Ishikawa (cell line): ENCODE data around the gene WFDC1.
A peak's percentile ranks its signal among the peaks of the same experiment; 100 is the strongest.

Experiments used
- CEBPB ChIP-seq: IDR thresholded peaks from 2 replicates; pipeline ENCODE4 v1.6.1; 2012
- CREB1 ChIP-seq: IDR thresholded peaks from 2 replicates; pipeline ENCODE4 v1.6.1; 2012; ENCODE audit warnings: low read depth
- EGR1 ChIP-seq: IDR thresholded peaks from 2 replicates; pipeline ENCODE4 v1.6.1; 2012
- EP300 ChIP-seq: IDR thresholded peaks from 2 replicates; pipeline ENCODE4 v1.6.1; 2012; ENCODE audit warnings: borderline replicate concordance
- FOXM1 ChIP-seq: IDR thresholded peaks from 2 replicates; pipeline ENCODE4 v1.6.1; 2012; ENCODE audit warnings: low read depth, borderline replicate concordance
- MAX ChIP-seq: IDR thresholded peaks from 2 replicates; pipeline ENCODE4 v1.6.1; 2012
- NFIC ChIP-seq: IDR thresholded peaks from 2 replicates; pipeline ENCODE4 v1.6.1; 2012
- RAD21 ChIP-seq: IDR thresholded peaks from 2 replicates; pipeline ENCODE4 v1.6.1; 2012; ENCODE audit warnings: low read depth
- REST ChIP-seq: IDR thresholded peaks from 2 replicates; pipeline ENCODE4 v1.6.1; 2012; ENCODE audit warnings: low read depth, mild to moderate bottlenecking
- TAF1 ChIP-seq: IDR thresholded peaks from 2 replicates; pipeline ENCODE4 v1.6.1; 2012; ENCODE audit warnings: low read depth, mild to moderate bottlenecking
- TCF12 ChIP-seq: IDR thresholded peaks from 2 replicates; pipeline ENCODE4 v1.6.1; 2012; ENCODE audit warnings: low read depth
- TEAD4 ChIP-seq: IDR thresholded peaks from 2 replicates; pipeline ENCODE4 v1.6.1; 2012
- USF1 ChIP-seq: IDR thresholded peaks from 2 replicates; pipeline ENCODE4 v1.6.1; 2012
- YY1 ChIP-seq: IDR thresholded peaks from 2 replicates; pipeline ENCODE4 v1.6.1; 2012; ENCODE audit warnings: low read depth
- ZBTB7A ChIP-seq: IDR thresholded peaks from 2 replicates; pipeline ENCODE4 v1.6.1; 2012; ENCODE audit warnings: low read depth

Gene WFDC1

GRCh38 chr16:84283314-84284153 lies 11.1 kb upstream of the WFDC1 start:
- TF ChIP-seq ZBTB7A, result no peak
- no peak for TF ChIP-seq REST
- TF ChIP-seq TAF1, result no peak

- TF ChIP-seq FOXM1, result no peak
- TF ChIP-seq CEBPB, result peak; percentile 63; the same call in 1 of the 2 replicates
Observed at GRCh38 chr16:84284154-84284722, 10.4 kb upstream of the WFDC1 start.

- no peak for TF ChIP-seq MAX
- no peak for TF ChIP-seq YY1
- TF ChIP-seq RAD21, result no peak
- no peak for TF ChIP-seq NFIC
Observed at GRCh38 chr16:84286578-84287240, 8.0 kb upstream of the WFDC1 start.

- no peak for TF ChIP-seq MAX
Observed at GRCh38 chr16:84288902-84289301, 5.8 kb upstream of the WFDC1 start.

GRCh38 chr16:84291226-84291625 lies 3.5 kb upstream of the WFDC1 start:
- TF ChIP-seq CREB1 (no peak), EP300 (no peak)

GRCh38 chr16:84292011-84292410 lies 2.7 kb upstream of the WFDC1 start:
- TF ChIP-seq NFIC (peak; percentile 66), EP300 (no peak)

- TF ChIP-seq ZBTB7A, result no peak
- TF ChIP-seq CEBPB, result no peak
- TF ChIP-seq FOXM1, result no peak
- no peak for TF ChIP-seq EP300
- TF ChIP-seq NFIC, result no peak
- TF ChIP-seq EGR1, result no peak
- TF ChIP-seq TEAD4, result no peak
- no peak for TF ChIP-seq TCF12
- TF ChIP-seq MAX, result no peak
- TF ChIP-seq RAD21, result no peak
- TF ChIP-seq USF1, result no peak
- TF ChIP-seq YY1, result no peak
- no peak for TF ChIP-seq REST
- no peak for TF ChIP-seq CREB1
Observed at GRCh38 chr16:84293406-84293805, 1.3 kb upstream of the WFDC1 start.
